Neural cell (in vitro differentiated cells): Measurements from ENCODE around the gene IGF2R. TPM values are rescaled to one million over a fixed set of nuclear protein-coding genes. Genes with fewer than 3 reads are reported as not detected.

Source experiments
- H2AFZ ChIP-seq: fragments of 200-600, 300-800 bp; sonication (generic), shearing (Covaris generic); 2 replicates; pipeline ENCODE4 v1.6.0; 2014; ENCODE audit warnings: low read depth, mild to moderate bottlenecking, antibody characterized with exemption, low read length, moderate library complexity
- H3F3A ChIP-seq: fragments of 200-600 bp; shearing (Covaris generic); 2 replicates; pipeline ENCODE4 v1.6.1; 2016; ENCODE audit warnings: mild to moderate bottlenecking, moderate library complexity, mixed read lengths, antibody characterized with exemption, low read length; ENCODE audit not compliant: insufficient read depth, poor library complexity, severe bottlenecking
- H3K27ac ChIP-seq: fragments of 200-600, 300-800 bp; sonication (generic), shearing (Covaris generic); 2 replicates; pipeline ENCODE4 v1.5.1; 2014; ENCODE audit warnings: mild to moderate bottlenecking, low read length, moderate library complexity
- H3K27me3 ChIP-seq: fragments of 300-800, 200-600 bp; sonication (generic), shearing (Covaris generic); 2 replicates; pipeline ENCODE4 v1.6.0; 2014; ENCODE audit warnings: mild to moderate bottlenecking, low read depth, low read length, moderate library complexity; ENCODE audit not compliant: insufficient read depth
- H3K36me3 ChIP-seq: fragments of 300-800, 200-600 bp; sonication (generic), shearing (Covaris generic); 2 replicates; pipeline ENCODE4 v1.5.1; 2014; ENCODE audit warnings: mild to moderate bottlenecking, antibody characterized with exemption, low read length, moderate library complexity; ENCODE audit not compliant: insufficient read depth
- H3K4me2 ChIP-seq: fragments of 300-800, 200-600 bp; sonication (generic), shearing (Covaris generic); 2 replicates; pipeline ENCODE4 v1.6.0; 2014; ENCODE audit warnings: mild to moderate bottlenecking, low read length
- H3K4me3 ChIP-seq: fragments of 300-800, 200-600 bp; sonication (generic), shearing (Covaris generic); 2 replicates; pipeline ENCODE4 v1.5.1; 2014; ENCODE audit warnings: mild to moderate bottlenecking, low read length, moderate library complexity
- H3K79me2 ChIP-seq: fragments of 200-600 bp; shearing (Covaris generic); replicated peaks from 2 replicates; pipeline ENCODE4 v1.6.0; 2014; ENCODE audit warnings: mild to moderate bottlenecking, low read length, moderate library complexity; ENCODE audit not compliant: insufficient read depth
- H3K9ac ChIP-seq: fragments of 300-800, 200-600 bp; sonication (generic), shearing (Covaris generic); 2 replicates; pipeline ENCODE4 v1.6.1; 2016; ENCODE audit warnings: mild to moderate bottlenecking, low read length, mixed read lengths
- H3K9me2 ChIP-seq: fragments of 200-600 bp; shearing (Covaris generic); 2 replicates; pipeline ENCODE4 v1.6.1; 2016; ENCODE audit warnings: mild to moderate bottlenecking, low read length, mixed read lengths; ENCODE audit not compliant: insufficient read depth
- H3K9me3 ChIP-seq: fragments of 200-600, 300-800 bp; sonication (generic), shearing (Covaris generic); 2 replicates; pipeline ENCODE4 v1.6.1; 2016; ENCODE audit warnings: mild to moderate bottlenecking, mixed run types, low read length, moderate library complexity, mixed read lengths
- H4K20me1 ChIP-seq: fragments of 200-600 bp; shearing (Covaris generic); 2 replicates; pipeline ENCODE4 v1.6.1; 2016; ENCODE audit warnings: mild to moderate bottlenecking, mixed run types; ENCODE audit not compliant: insufficient read depth
- EP300 ChIP-seq: fragments of 450-650 bp; conservative IDR thresholded peaks from 2 replicates; pipeline ENCODE4 v1.6.1; 2014; ENCODE audit warnings: antibody characterized with exemption, mild to moderate bottlenecking, moderate library complexity; ENCODE audit not compliant: poor library complexity, severe bottlenecking
- EZH2 ChIP-seq: fragments of 200-600, 300-800 bp; shearing (Covaris generic), sonication (generic); IDR thresholded peaks from 2 replicates; pipeline ENCODE4 v1.6.1; 2014; ENCODE audit warnings: antibody characterized with exemption, low read length, borderline replicate concordance, mild to moderate bottlenecking; ENCODE audit not compliant: insufficient read depth, poor library complexity, severe bottlenecking
- MXI1 ChIP-seq: fragments of 450-650 bp; conservative IDR thresholded peaks from 2 replicates; pipeline ENCODE4 v1.6.1; 2014; ENCODE audit warnings: antibody characterized with exemption, mild to moderate bottlenecking; ENCODE audit not compliant: poor library complexity, severe bottlenecking
- POLR2AphosphoS5 ChIP-seq: IDR thresholded peaks from 2 replicates; pipeline ENCODE4 v1.6.1; 2012
- RAD21 ChIP-seq: fragments of 450-650 bp; conservative IDR thresholded peaks from 2 replicates; pipeline ENCODE4 v1.6.1; 2014; ENCODE audit warnings: antibody characterized with exemption, mild to moderate bottlenecking, moderate library complexity
- REST ChIP-seq: IDR thresholded peaks from 2 replicates; pipeline ENCODE4 v1.6.1; 2012; ENCODE audit warnings: borderline replicate concordance
- SMC3 ChIP-seq: fragments of 450-650 bp; conservative IDR thresholded peaks from 2 replicates; pipeline ENCODE4 v1.6.1; 2014; ENCODE audit warnings: antibody characterized with exemption, mild to moderate bottlenecking, moderate library complexity; ENCODE audit not compliant: poor library complexity
- TAF1 ChIP-seq: IDR thresholded peaks from 2 replicates; pipeline ENCODE4 v1.6.1; 2012; ENCODE audit warnings: low read depth
- polyA plus RNA-seq: library from polyadenylated mRNA; depleted of rRNA; stranded (reverse); fragments of >200 nt; gene quantifications from 2 replicates; pipeline ENCODE4 v1.2.3, GENCODE V29; 2014
- TF ChIP-seq, protein P1 (sequence below): fragments of 450-650 bp; IDR thresholded peaks from 2 replicates; pipeline ENCODE4 v1.5.1; 2014; ENCODE audit warnings: antibody characterized with exemption, mild to moderate bottlenecking, moderate library complexity; ENCODE audit not compliant: poor library complexity, severe bottlenecking

The IGF2R gene
- polyA plus RNA-seq, 1 donor from 2014 or later: 15.0 TPM

DNA sequence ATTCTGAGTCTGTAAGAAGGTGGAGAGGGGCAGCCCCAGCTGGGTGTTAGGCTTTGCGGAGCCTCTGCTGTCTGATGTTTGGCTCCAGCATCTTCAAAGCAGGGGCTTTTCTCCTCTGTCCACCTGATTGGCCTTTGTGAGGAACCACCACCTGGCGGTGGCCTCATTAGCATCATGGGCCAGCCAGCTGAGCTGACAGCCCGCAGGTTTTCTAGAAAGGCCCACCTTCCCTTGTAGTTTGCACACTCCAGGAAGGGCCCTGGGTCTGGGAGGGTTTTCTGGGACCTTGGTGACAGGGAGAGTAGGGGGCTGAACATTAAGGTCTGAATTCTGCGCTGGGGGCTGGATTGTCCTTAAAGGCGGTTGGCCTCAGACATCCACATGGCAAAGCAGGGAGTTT is 11.6 kb downstream of the IGF2R start:
- Histone ChIP-seq H3K4me3 (no peak overlapping the region), H3K9me2 (no peaks in the 10 kb centered on the region), H3F3A (no peaks in the 10 kb centered on the region), H3K4me2 (no peak overlapping the region), H3K27ac (no peak overlapping the region), H3K9ac (no peak overlapping the region), H3K9me3 (no peaks in the 10 kb centered on the region), H2AFZ (no peak overlapping the region), H3K79me2 (peaks cover 71% of the 10 kb centered on the region), H3K27me3 (no peaks in the 10 kb centered on the region), H3K36me3 (no peaks in the 10 kb centered on the region), H4K20me1 (no peaks in the 10 kb centered on the region)
- TF ChIP-seq REST: no peak
- TF ChIP-seq, protein P1, sequence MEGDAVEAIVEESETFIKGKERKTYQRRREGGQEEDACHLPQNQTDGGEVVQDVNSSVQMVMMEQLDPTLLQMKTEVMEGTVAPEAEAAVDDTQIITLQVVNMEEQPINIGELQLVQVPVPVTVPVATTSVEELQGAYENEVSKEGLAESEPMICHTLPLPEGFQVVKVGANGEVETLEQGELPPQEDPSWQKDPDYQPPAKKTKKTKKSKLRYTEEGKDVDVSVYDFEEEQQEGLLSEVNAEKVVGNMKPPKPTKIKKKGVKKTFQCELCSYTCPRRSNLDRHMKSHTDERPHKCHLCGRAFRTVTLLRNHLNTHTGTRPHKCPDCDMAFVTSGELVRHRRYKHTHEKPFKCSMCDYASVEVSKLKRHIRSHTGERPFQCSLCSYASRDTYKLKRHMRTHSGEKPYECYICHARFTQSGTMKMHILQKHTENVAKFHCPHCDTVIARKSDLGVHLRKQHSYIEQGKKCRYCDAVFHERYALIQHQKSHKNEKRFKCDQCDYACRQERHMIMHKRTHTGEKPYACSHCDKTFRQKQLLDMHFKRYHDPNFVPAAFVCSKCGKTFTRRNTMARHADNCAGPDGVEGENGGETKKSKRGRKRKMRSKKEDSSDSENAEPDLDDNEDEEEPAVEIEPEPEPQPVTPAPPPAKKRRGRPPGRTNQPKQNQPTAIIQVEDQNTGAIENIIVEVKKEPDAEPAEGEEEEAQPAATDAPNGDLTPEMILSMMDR: no peak
- no peak for TF ChIP-seq SMC3
- TF ChIP-seq MXI1: no peak
- TF ChIP-seq POLR2AphosphoS5: no peak
- TF ChIP-seq EP300: no peak
- TF ChIP-seq TAF1: no peak
- no peak for TF ChIP-seq EZH2
- TF ChIP-seq RAD21: no peak

- Histone ChIP-seq H3K9me3 (no peaks in the 10 kb centered on the region), H3K27ac (no peak overlapping the region), H3K27me3 (no peaks in the 10 kb centered on the region), H2AFZ (no peak overlapping the region), H3K9ac (no peak overlapping the region), H4K20me1 (no peaks in the 10 kb centered on the region), H3K9me2 (no peaks in the 10 kb centered on the region), H3K4me3 (no peak overlapping the region), H3K36me3 (no peaks in the 10 kb centered on the region), H3K4me2 (no peak overlapping the region), H3F3A (no peaks in the 10 kb centered on the region), H3K79me2 (peaks cover 73% of the 10 kb centered on the region)
- TF ChIP-seq POLR2AphosphoS5 (no peak), SMC3 (no peak), RAD21 (no peak), EP300 (no peak), EZH2 (no peak), MXI1 (no peak), TAF1 (no peak), REST (no peak)
- TF ChIP-seq, protein P1: no peak
Observed at GRCh38 chr6:159981071-159981402, 12.2 kb downstream of the IGF2R start.
